Astrocyte of the spinal cord (primary cell): Measurements from ENCODE around the gene TRAK1.

Experiments
- DNase-seq: peaks from one replicate; pipeline ENCODE4 v3.0.0; 2011; ENCODE audit warnings: low read depth, low spot score
- H3K4me3 ChIP-seq: 2 replicates; pipeline ENCODE4 v1.5.1; 2011; ENCODE audit warnings: low read depth, mild to moderate bottlenecking, low read length, moderate library complexity
- CTCF ChIP-seq: IDR thresholded peaks from 2 replicates; pipeline ENCODE4 v1.5.1; 2012; ENCODE audit warnings: low read depth, mild to moderate bottlenecking, low read length, inconsistent platforms
- in situ Hi-C: cut with HindIII; loops from 2 replicates; pipeline ENCODE4 v1.10.0; 2017; ENCODE audit warnings: low sequenced_read_pairs

TRAK1 gene

GRCh38 chr3:42096796-42097565 lies 5.8 kb downstream of the TRAK1 start:
- in situ Hi-C loops: no loop called here
- peak; percentile 70 for DNase-seq
- TF ChIP-seq CTCF: no peak
- H3K4me3 ChIP-seq: no peak overlapping the region

GRCh38 chr3:42097566-42097946 lies 6.4 kb downstream of the TRAK1 start:
- in situ Hi-C loops: no loop called here
- DNase-seq: no peak
- no peak for TF ChIP-seq CTCF
- H3K4me3 ChIP-seq: no peak overlapping the region

GRCh38 chr3:42098171-42098570 lies 7.0 kb downstream of the TRAK1 start:
- no peak for TF ChIP-seq CTCF
- no peak overlapping the region for H3K4me3 ChIP-seq
- DNase-seq: no peak
- in situ Hi-C loops: no loop called here

GRCh38 chr3:42099020-42099765 lies 8.0 kb downstream of the TRAK1 start:
- TF ChIP-seq CTCF: no peak
- DNase-seq: peak; percentile 44
- in situ Hi-C loops: no loop called here
- H3K4me3 ChIP-seq: no peak overlapping the region

GRCh38 chr3:42101048-42101447 lies 9.9 kb downstream of the TRAK1 start:
- DNase-seq: peak; percentile 75

GRCh38 chr3:42101481-42101880 lies 10.3 kb downstream of the TRAK1 start:
- no peak overlapping the region for H3K4me3 ChIP-seq
- in situ Hi-C loops: no loop called here
- no peak for TF ChIP-seq CTCF
- DNase-seq: no peak

More at GRCh38 chr3:42101048-42101447, 9.9 kb downstream of the TRAK1 start:
- no peak for TF ChIP-seq CTCF
- no peak overlapping the region for H3K4me3 ChIP-seq
- in situ Hi-C loops: no loop called here
